WTC11 (cell line): ENCODE data around the gene MRPS27. TPM values are rescaled to one million over a fixed set of nuclear protein-coding genes. Genes with fewer than 3 reads are reported as not detected.

ENCODE experiments used
- ATAC-seq: fragments of 200-7000 bp; cut with Tn5 transposase; 2 replicates; pipeline ENCODE4 v1.10.0; 2021; ENCODE audit warnings: mild to moderate bottlenecking, moderate library complexity
- CTCF ChIA-PET: fragments of 300-600 bp; sonication (Branson Sonifier 250); formaldehyde crosslinking; loops from one replicate; lab custom pipeline; 2021; ENCODE audit warnings: antibody characterized with exemption; lab: Charles Lee
- POLR2A ChIA-PET: fragments of 350-600 bp; sonication (Branson Sonifier 250); formaldehyde crosslinking; loops from one replicate; lab custom pipeline; 2021; ENCODE audit warnings: antibody characterized with exemption; lab: Charles Lee
- DNase-seq: peaks from one replicate; pipeline ENCODE4 v3.0.0; 2021; ENCODE audit warnings: low spot score
- H3K27ac Mint-ChIP-seq: 2 replicates; pipeline ENCODE4 v1.8.0; 2021; ENCODE audit warnings: mixed read lengths
- H3K27me3 Mint-ChIP-seq: 2 replicates; pipeline ENCODE4 v1.8.0; 2021; ENCODE audit warnings: low read depth, mild to moderate bottlenecking, moderate library complexity, mixed read lengths
- H3K36me3 Mint-ChIP-seq: 2 replicates; pipeline ENCODE4 v1.8.0; 2021; ENCODE audit warnings: mixed read lengths
- H3K4me1 Mint-ChIP-seq: 2 replicates; pipeline ENCODE4 v1.8.0; 2022; ENCODE audit warnings: mixed read lengths
- H3K4me3 Mint-ChIP-seq: 2 replicates; pipeline ENCODE4 v1.8.0; 2021; ENCODE audit warnings: mild to moderate bottlenecking, moderate library complexity, mixed read lengths
- H3K9me3 Mint-ChIP-seq: 2 replicates; pipeline ENCODE4 v1.8.0; 2021; ENCODE audit warnings: mixed read lengths
- ELF4 ChIP-seq: sonication (generic); formaldehyde crosslinking; IDR thresholded peaks from 2 replicates; pipeline ENCODE4 v1.8.1; 2022; ENCODE audit warnings: low read depth, mild to moderate bottlenecking, moderate library complexity, missing genetic modification reagents
- EMX1 ChIP-seq: fragments of 250-450 bp; sonication (Bioruptor Pico); IDR thresholded peaks from 2 replicates; pipeline ENCODE4 v1.8.0; 2021; ENCODE audit warnings: mild to moderate bottlenecking
- FOXP1 ChIP-seq: sonication (generic); formaldehyde crosslinking; IDR thresholded peaks from 2 replicates; pipeline ENCODE4 v1.8.0; 2022; ENCODE audit warnings: missing genetic modification reagents, mild to moderate bottlenecking, moderate library complexity, borderline replicate concordance
- KAT7 ChIP-seq: sonication (generic); formaldehyde crosslinking; IDR thresholded peaks from 2 replicates; pipeline ENCODE4 v1.8.1; 2023; ENCODE audit warnings: missing genetic modification reagents, mild to moderate bottlenecking, borderline replicate concordance
- NFE2L1 ChIP-seq: sonication (generic); formaldehyde crosslinking; IDR thresholded peaks from 2 replicates; pipeline ENCODE4 v1.8.1; 2023; ENCODE audit warnings: missing genetic modification reagents
- RORB ChIP-seq: fragments of 250-450 bp; sonication (Bioruptor Pico); IDR thresholded peaks from 2 replicates; pipeline ENCODE4 v1.9.0; 2021; ENCODE audit warnings: mild to moderate bottlenecking
- SMAD4 ChIP-seq: sonication (generic); formaldehyde crosslinking; IDR thresholded peaks from 2 replicates; pipeline ENCODE4 v1.8.0; 2022; ENCODE audit warnings: mild to moderate bottlenecking, missing genetic modification reagents
- TEAD4 ChIP-seq: sonication (generic); formaldehyde crosslinking; IDR thresholded peaks from 2 replicates; pipeline ENCODE4 v1.8.0; 2022; ENCODE audit warnings: mild to moderate bottlenecking, missing genetic modification reagents
- ZNF219 ChIP-seq: sonication (generic); formaldehyde crosslinking; IDR thresholded peaks from 2 replicates; pipeline ENCODE4 v1.8.0; 2023; ENCODE audit warnings: missing genetic modification reagents, mild to moderate bottlenecking, borderline replicate concordance
- ZNF423 ChIP-seq: fragments of 250-450 bp; sonication (Bioruptor Pico); IDR thresholded peaks from 2 replicates; pipeline ENCODE4 v2.1.2; 2022; ENCODE audit warnings: mild to moderate bottlenecking, moderate library complexity
- total RNA-seq: library from RNA; stranded (reverse); gene quantifications from 3 replicates; pipeline ENCODE4 v1.2.3, GENCODE V29; 2021
- TF ChIP-seq, protein P1 (sequence below): sonication (generic); formaldehyde crosslinking; IDR thresholded peaks from 2 replicates; pipeline ENCODE4 v1.8.1; 2023; ENCODE audit warnings: mild to moderate bottlenecking, moderate library complexity, missing genetic modification reagents
- TF ChIP-seq, protein P2 (sequence below): sonication (generic); formaldehyde crosslinking; IDR thresholded peaks from 2 replicates; pipeline ENCODE4 v1.8.0; 2023; ENCODE audit warnings: missing genetic modification reagents
- TF ChIP-seq, protein P3 (sequence below): sonication (generic); formaldehyde crosslinking; IDR thresholded peaks from 2 replicates; pipeline ENCODE4 v1.8.1; 2023; ENCODE audit warnings: mild to moderate bottlenecking, missing genetic modification reagents, moderate library complexity
- TF ChIP-seq, protein P4 (sequence below): fragments of 250-450 bp; sonication (Bioruptor Pico); IDR thresholded peaks from 2 replicates; pipeline ENCODE4 v1.9.0; 2021; ENCODE audit warnings: mild to moderate bottlenecking
- TF ChIP-seq, protein P5 (sequence below): sonication (generic); formaldehyde crosslinking; IDR thresholded peaks from 2 replicates; pipeline ENCODE4 v1.8.0; 2023; ENCODE audit warnings: mild to moderate bottlenecking, missing genetic modification reagents
- TF ChIP-seq, protein P6 (sequence below): sonication (generic); formaldehyde crosslinking; IDR thresholded peaks from 2 replicates; pipeline ENCODE4 v1.8.1; 2022; ENCODE audit warnings: low read depth, mild to moderate bottlenecking, moderate library complexity, missing genetic modification reagents, borderline replicate concordance
- TF ChIP-seq, protein P7 (sequence below): sonication (generic); formaldehyde crosslinking; IDR thresholded peaks from 2 replicates; pipeline ENCODE4 v1.8.1; 2022; ENCODE audit warnings: mild to moderate bottlenecking, missing genetic modification reagents, moderate library complexity, borderline replicate concordance

The MRPS27 gene
- total RNA-seq, 1 experiment from 2014 or later = 80.1 TPM

DNA sequence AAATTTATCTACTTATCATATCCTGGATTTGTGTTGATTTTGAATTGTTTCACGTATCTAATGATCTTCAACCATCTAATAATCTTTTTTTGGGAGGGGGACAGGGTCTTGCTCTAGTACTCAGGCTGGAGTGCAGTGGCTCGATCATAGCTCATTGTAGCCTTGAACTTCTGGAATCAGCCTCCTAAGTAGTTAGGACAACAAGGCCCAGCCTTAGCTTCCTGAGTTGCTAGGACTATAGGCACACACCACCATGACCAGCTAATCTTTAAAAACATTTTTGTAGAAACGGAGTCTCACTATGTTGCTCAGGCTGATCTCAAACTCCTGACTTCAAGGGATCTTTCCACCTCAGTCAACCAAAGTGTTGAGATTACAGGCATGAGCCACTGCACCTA, 34.6 kb downstream of the MRPS27 start:
- TF ChIP-seq ZNF423 (CRISPR knock-in tag) = no peak
- no peak for TF ChIP-seq RORB (CRISPR knock-in tag)
- no peak for TF ChIP-seq ZNF219 (CRISPR knock-in tag)
- no peak for TF ChIP-seq EMX1
- TF ChIP-seq SMAD4 (CRISPR knock-in tag) = no peak
- TF ChIP-seq, protein P1, sequence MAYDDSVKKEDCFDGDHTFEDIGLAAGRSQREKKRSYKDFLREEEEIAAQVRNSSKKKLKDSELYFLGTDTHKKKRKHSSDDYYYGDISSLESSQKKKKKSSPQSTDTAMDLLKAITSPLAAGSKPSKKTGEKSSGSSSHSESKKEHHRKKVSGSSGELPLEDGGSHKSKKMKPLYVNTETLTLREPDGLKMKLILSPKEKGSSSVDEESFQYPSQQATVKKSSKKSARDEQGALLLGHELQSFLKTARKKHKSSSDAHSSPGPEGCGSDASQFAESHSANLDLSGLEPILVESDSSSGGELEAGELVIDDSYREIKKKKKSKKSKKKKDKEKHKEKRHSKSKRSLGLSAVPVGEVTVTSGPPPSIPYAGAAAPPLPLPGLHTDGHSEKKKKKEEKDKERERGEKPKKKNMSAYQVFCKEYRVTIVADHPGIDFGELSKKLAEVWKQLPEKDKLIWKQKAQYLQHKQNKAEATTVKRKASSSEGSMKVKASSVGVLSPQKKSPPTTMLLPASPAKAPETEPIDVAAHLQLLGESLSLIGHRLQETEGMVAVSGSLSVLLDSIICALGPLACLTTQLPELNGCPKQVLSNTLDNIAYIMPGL = no peak
- TF ChIP-seq FOXP1 (CRISPR knock-in tag) = no peak
- no peak for TF ChIP-seq KAT7 (CRISPR knock-in tag)
- TF ChIP-seq ELF4 (CRISPR knock-in tag) = no peak
- TF ChIP-seq, protein P2, sequence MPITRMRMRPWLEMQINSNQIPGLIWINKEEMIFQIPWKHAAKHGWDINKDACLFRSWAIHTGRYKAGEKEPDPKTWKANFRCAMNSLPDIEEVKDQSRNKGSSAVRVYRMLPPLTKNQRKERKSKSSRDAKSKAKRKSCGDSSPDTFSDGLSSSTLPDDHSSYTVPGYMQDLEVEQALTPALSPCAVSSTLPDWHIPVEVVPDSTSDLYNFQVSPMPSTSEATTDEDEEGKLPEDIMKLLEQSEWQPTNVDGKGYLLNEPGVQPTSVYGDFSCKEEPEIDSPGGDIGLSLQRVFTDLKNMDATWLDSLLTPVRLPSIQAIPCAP (CRISPR knock-in tag) = no peak
- TF ChIP-seq NFE2L1 (CRISPR knock-in tag) = no peak
- TF ChIP-seq, protein P3, sequence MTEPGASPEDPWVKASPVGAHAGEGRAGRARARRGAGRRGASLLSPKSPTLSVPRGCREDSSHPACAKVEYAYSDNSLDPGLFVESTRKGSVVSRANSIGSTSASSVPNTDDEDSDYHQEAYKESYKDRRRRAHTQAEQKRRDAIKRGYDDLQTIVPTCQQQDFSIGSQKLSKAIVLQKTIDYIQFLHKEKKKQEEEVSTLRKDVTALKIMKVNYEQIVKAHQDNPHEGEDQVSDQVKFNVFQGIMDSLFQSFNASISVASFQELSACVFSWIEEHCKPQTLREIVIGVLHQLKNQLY (CRISPR knock-in tag) = no peak
- TF ChIP-seq, protein P4, sequence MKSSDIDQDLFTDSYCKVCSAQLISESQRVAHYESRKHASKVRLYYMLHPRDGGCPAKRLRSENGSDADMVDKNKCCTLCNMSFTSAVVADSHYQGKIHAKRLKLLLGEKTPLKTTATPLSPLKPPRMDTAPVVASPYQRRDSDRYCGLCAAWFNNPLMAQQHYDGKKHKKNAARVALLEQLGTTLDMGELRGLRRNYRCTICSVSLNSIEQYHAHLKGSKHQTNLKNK (CRISPR knock-in tag) = no peak
- TF ChIP-seq, protein P5, sequence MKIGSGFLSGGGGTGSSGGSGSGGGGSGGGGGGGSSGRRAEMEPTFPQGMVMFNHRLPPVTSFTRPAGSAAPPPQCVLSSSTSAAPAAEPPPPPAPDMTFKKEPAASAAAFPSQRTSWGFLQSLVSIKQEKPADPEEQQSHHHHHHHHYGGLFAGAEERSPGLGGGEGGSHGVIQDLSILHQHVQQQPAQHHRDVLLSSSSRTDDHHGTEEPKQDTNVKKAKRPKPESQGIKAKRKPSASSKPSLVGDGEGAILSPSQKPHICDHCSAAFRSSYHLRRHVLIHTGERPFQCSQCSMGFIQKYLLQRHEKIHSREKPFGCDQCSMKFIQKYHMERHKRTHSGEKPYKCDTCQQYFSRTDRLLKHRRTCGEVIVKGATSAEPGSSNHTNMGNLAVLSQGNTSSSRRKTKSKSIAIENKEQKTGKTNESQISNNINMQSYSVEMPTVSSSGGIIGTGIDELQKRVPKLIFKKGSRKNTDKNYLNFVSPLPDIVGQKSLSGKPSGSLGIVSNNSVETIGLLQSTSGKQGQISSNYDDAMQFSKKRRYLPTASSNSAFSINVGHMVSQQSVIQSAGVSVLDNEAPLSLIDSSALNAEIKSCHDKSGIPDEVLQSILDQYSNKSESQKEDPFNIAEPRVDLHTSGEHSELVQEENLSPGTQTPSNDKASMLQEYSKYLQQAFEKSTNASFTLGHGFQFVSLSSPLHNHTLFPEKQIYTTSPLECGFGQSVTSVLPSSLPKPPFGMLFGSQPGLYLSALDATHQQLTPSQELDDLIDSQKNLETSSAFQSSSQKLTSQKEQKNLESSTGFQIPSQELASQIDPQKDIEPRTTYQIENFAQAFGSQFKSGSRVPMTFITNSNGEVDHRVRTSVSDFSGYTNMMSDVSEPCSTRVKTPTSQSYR = no peak
- TF ChIP-seq TEAD4 (CRISPR knock-in tag) = no peak
- TF ChIP-seq, protein P6, sequence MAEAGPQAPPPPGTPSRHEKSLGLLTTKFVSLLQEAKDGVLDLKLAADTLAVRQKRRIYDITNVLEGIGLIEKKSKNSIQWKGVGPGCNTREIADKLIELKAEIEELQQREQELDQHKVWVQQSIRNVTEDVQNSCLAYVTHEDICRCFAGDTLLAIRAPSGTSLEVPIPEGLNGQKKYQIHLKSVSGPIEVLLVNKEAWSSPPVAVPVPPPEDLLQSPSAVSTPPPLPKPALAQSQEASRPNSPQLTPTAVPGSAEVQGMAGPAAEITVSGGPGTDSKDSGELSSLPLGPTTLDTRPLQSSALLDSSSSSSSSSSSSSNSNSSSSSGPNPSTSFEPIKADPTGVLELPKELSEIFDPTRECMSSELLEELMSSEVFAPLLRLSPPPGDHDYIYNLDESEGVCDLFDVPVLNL (CRISPR knock-in tag) = no peak
- TF ChIP-seq, protein P7, sequence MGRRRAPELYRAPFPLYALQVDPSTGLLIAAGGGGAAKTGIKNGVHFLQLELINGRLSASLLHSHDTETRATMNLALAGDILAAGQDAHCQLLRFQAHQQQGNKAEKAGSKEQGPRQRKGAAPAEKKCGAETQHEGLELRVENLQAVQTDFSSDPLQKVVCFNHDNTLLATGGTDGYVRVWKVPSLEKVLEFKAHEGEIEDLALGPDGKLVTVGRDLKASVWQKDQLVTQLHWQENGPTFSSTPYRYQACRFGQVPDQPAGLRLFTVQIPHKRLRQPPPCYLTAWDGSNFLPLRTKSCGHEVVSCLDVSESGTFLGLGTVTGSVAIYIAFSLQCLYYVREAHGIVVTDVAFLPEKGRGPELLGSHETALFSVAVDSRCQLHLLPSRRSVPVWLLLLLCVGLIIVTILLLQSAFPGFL = no peak
- no peak overlapping the region for H3K4me3 Mint-ChIP-seq
- H3K27me3 Mint-ChIP-seq = no peaks in the 10 kb centered on the region
- no peak for ATAC-seq
- ChIA-PET CTCF (no interaction called here), POLR2A (no interaction called here)
- H3K36me3 Mint-ChIP-seq = peaks cover 29% of the 10 kb centered on the region
- H3K9me3 Mint-ChIP-seq = no peaks in the 10 kb centered on the region
- no peak for DNase-seq
- H3K27ac Mint-ChIP-seq = no peak overlapping the region
- no peaks in the 10 kb centered on the region for H3K4me1 Mint-ChIP-seq
